ENCODE results near the gene TRANK1. TPM values are rescaled to one million over a fixed set of nuclear protein-coding genes. Genes with fewer than 3 reads are reported as not detected.

TRANK1 gene
- total RNA-seq, 4 donors from 2014 or later, result 9.4 to 31.5 (median 14.6) TPM

GRCh38 chr3:36796881-36797280 lies 148.0 kb downstream of the TRANK1 start:
- TF ChIP-seq CTCF (IDR thresholded peaks at IDR 0.05), result no peak
- no peak for ATAC-seq (ENCODE audit: low FRiP score)

GRCh38 chr3:36796161-36796560 lies 148.7 kb downstream of the TRANK1 start:
- no peak for ATAC-seq (ENCODE audit: low FRiP score)
- no peak for TF ChIP-seq CTCF (IDR thresholded peaks at IDR 0.05)
- DNase-seq (ENCODE audit: low spot score), result no peak

More at GRCh38 chr3:36796881-36797280, 148.0 kb downstream of the TRANK1 start:
- DNase-seq (ENCODE audit: low spot score), result no peak

GRCh38 chr3:36795622-36796021 lies 149.2 kb downstream of the TRANK1 start:
- ATAC-seq (ENCODE audit: low FRiP score) (no peak), DNase-seq (ENCODE audit: low spot score) (no peak)
- no peak for TF ChIP-seq CTCF (IDR thresholded peaks at IDR 0.05)

DNA sequence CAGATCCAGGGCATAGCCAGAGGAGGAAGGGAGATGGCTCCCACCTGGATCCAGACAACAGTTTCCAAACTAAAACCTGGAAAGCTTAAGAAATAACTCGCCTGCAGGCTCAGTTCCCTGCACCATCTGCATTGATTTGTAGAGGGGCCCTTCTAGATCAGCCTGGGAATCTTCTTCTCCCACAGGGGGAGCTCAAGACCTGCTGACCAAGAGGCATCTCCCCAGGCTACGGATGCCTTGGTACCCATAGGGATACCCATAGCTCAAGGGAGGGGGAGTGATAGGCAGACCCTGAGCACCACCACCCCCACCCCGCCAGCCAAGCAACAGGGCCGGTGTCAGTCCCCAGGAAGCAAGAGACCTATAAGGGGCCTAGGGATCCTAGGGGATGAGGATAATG lies 152.5 kb downstream of the TRANK1 start:
- DNase-seq (ENCODE audit: low spot score) (no peak), ATAC-seq (ENCODE audit: low FRiP score) (no peak)
- TF ChIP-seq CTCF (IDR thresholded peaks at IDR 0.05), result no peak

- TF ChIP-seq CTCF (IDR thresholded peaks at IDR 0.05), result no peak
- no peak for ATAC-seq (ENCODE audit: low FRiP score)
- no peak for DNase-seq (ENCODE audit: low spot score)
These were observed 154.1 kb downstream of the TRANK1 start for GRCh38 chr3:36790765-36791164.

- no peak for TF ChIP-seq CTCF (IDR thresholded peaks at IDR 0.05)
- no peak for DNase-seq (ENCODE audit: low spot score)
These were observed 157.6 kb downstream of the TRANK1 start for GRCh38 chr3:36786921-36787890.

More at GRCh38 chr3:36786921-36787890, 157.6 kb downstream of the TRANK1 start:
- ATAC-seq (ENCODE audit: low FRiP score), result no peak

Measured in omental fat pad (tissue), 4 donors.